ENCODE data around the gene INPP4A. TPM values are rescaled to one million over a fixed set of nuclear protein-coding genes. Genes with fewer than 3 reads are reported as not detected.

Gene INPP4A
- polyA plus RNA-seq, 1 donor (not counting 4 experiments of a cell fraction or from before 2014, with no cell fraction given): 10.7 TPM

- FAIRE-seq (no peak), DNase-seq (ENCODE audit: low read depth, low spot score) (no peak)
- H2AFZ ChIP-seq (ENCODE audit: control insufficient read depth, low read length): no peak overlapping the region
- H3K4me2 ChIP-seq (ENCODE audit: control insufficient read depth, extremely low read depth, insufficient read depth, low read depth, low read length): no peak overlapping the region
- H3K79me2 ChIP-seq (ENCODE audit: control insufficient read depth, insufficient read depth, low read length): no peaks in the 10 kb centered on the region
- H3K27me3 ChIP-seq (ENCODE audit: control insufficient read depth, extremely low read depth, insufficient read depth, low read length): no peaks in the 10 kb centered on the region
- peaks cover 16% of the 10 kb centered on the region for H3K4me1 ChIP-seq (ENCODE audit: control insufficient read depth, extremely low read depth, insufficient read depth, low read length)
- no peak for TF ChIP-seq EZH2 (IDR thresholded peaks at IDR 0.05; ENCODE audit: low read length)
- TF ChIP-seq, protein P1, sequence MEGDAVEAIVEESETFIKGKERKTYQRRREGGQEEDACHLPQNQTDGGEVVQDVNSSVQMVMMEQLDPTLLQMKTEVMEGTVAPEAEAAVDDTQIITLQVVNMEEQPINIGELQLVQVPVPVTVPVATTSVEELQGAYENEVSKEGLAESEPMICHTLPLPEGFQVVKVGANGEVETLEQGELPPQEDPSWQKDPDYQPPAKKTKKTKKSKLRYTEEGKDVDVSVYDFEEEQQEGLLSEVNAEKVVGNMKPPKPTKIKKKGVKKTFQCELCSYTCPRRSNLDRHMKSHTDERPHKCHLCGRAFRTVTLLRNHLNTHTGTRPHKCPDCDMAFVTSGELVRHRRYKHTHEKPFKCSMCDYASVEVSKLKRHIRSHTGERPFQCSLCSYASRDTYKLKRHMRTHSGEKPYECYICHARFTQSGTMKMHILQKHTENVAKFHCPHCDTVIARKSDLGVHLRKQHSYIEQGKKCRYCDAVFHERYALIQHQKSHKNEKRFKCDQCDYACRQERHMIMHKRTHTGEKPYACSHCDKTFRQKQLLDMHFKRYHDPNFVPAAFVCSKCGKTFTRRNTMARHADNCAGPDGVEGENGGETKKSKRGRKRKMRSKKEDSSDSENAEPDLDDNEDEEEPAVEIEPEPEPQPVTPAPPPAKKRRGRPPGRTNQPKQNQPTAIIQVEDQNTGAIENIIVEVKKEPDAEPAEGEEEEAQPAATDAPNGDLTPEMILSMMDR (optimal IDR thresholded peaks at IDR 0.05 in 1 of 3, IDR thresholded peaks at IDR 0.05 in 1 of 3, conservative IDR thresholded peaks at IDR 0.05 in 1 of 3; ENCODE audit: extremely low read depth in 1 of 3, insufficient read depth in 2 of 3, low read length in 3 of 3): no peak
- H3K4me3 ChIP-seq (ENCODE audit: control insufficient read depth in 2 of 3, extremely low read depth in 1 of 3, insufficient read depth in 2 of 3, low read depth in 1 of 3, low read length in 3 of 3): no peak overlapping the region
- H4K20me1 ChIP-seq (ENCODE audit: control insufficient read depth, extremely low read depth, insufficient read depth, low read length): no peaks in the 10 kb centered on the region
- peaks cover 4% of the 10 kb centered on the region for H3K9me1 ChIP-seq (ENCODE audit: control insufficient read depth, extremely low read depth, insufficient read depth, low read length)
- no peak overlapping the region for H3K27ac ChIP-seq (ENCODE audit: control insufficient read depth, insufficient read depth, low read length)
- dilution Hi-C loops (cut with MboI; ENCODE audit: extremely low pct_ligation_motif_present, low sequenced_read_pairs): no loop called here
- H3K9ac ChIP-seq (ENCODE audit: control insufficient read depth, extremely low read depth, insufficient read depth, low read length): no peak overlapping the region
- H3K36me3 ChIP-seq (ENCODE audit: control insufficient read depth in 2 of 2, extremely low read depth in 1 of 2, insufficient read depth in 2 of 2, low read length in 2 of 2): peaks cover 11 to 12% of the 10 kb centered on the region in 2 experiments
- no peaks in the 10 kb centered on the region for H3K9me3 ChIP-seq (ENCODE audit: control insufficient read depth, low read depth, low read length)
Measured at GRCh38 chr2:98570356-98570755, 125.7 kb downstream of the INPP4A start.

GRCh38 chr2:98571121-98571701 lies 126.6 kb downstream of the INPP4A start:
- DNase-seq (ENCODE audit: low read depth, low spot score): no peak
- FAIRE-seq: no peak
- dilution Hi-C loops (cut with MboI; ENCODE audit: extremely low pct_ligation_motif_present, low sequenced_read_pairs): no loop called here
- Histone ChIP-seq H3K4me2 (ENCODE audit: control insufficient read depth, extremely low read depth, insufficient read depth, low read depth, low read length) (no peak overlapping the region), H2AFZ (ENCODE audit: control insufficient read depth, low read length) (no peak overlapping the region), H3K4me1 (ENCODE audit: control insufficient read depth, extremely low read depth, insufficient read depth, low read length) (peaks cover 16% of the 10 kb centered on the region), H3K79me2 (ENCODE audit: control insufficient read depth, insufficient read depth, low read length) (no peaks in the 10 kb centered on the region), H3K4me3 (ENCODE audit: control insufficient read depth in 2 of 3, extremely low read depth in 1 of 3, insufficient read depth in 2 of 3, low read depth in 1 of 3, low read length in 3 of 3) (no peak overlapping the region), H3K27me3 (ENCODE audit: control insufficient read depth, extremely low read depth, insufficient read depth, low read length) (no peaks in the 10 kb centered on the region), H4K20me1 (ENCODE audit: control insufficient read depth, extremely low read depth, insufficient read depth, low read length) (no peaks in the 10 kb centered on the region), H3K9me1 (ENCODE audit: control insufficient read depth, extremely low read depth, insufficient read depth, low read length) (peaks cover 4% of the 10 kb centered on the region), H3K9ac (ENCODE audit: control insufficient read depth, extremely low read depth, insufficient read depth, low read length) (no peak overlapping the region), H3K27ac (ENCODE audit: control insufficient read depth, insufficient read depth, low read length) (no peak overlapping the region), H3K36me3 (ENCODE audit: control insufficient read depth in 2 of 2, extremely low read depth in 1 of 2, insufficient read depth in 2 of 2, low read length in 2 of 2) (peaks cover 10 to 11% of the 10 kb centered on the region in 2 experiments), H3K9me3 (ENCODE audit: control insufficient read depth, low read depth, low read length) (no peaks in the 10 kb centered on the region)
- TF ChIP-seq, protein P1 (optimal IDR thresholded peaks at IDR 0.05 in 1 of 3, IDR thresholded peaks at IDR 0.05 in 1 of 3, conservative IDR thresholded peaks at IDR 0.05 in 1 of 3; ENCODE audit: extremely low read depth in 1 of 3, insufficient read depth in 2 of 3, low read length in 3 of 3): no peak
- TF ChIP-seq EZH2 (IDR thresholded peaks at IDR 0.05; ENCODE audit: low read length): no peak
